HG03520 (cell line): Measurements from ENCODE around the gene SCFD1.
"Not testable (repeated sequence)": the region's sequence is repeated elsewhere in the genome, so short reads cannot be mapped to it uniquely, and the experiment has no call there.

ENCODE experiments used
- ATAC-seq: cut with Tn5 transposase; IDR thresholded peaks from one replicate; pipeline ENCODE4 v1.9.1; 2021; ENCODE audit warnings: mild to moderate bottlenecking, moderate library complexity; ENCODE audit not compliant: unreplicated experiment

SCFD1 gene

GRCh38 chr14:30621940-30622830 lies at the start of gene SCFD1:
SCFD1 (plus strand) TSS chr14:30622319; CDS start chr14:30622339, 20 bp downstream.
- peak; percentile 90 for ATAC-seq

- no peak for ATAC-seq
Measured at GRCh38 chr14:30572771-30573170, 49.3 kb upstream of the SCFD1 start.

DNA sequence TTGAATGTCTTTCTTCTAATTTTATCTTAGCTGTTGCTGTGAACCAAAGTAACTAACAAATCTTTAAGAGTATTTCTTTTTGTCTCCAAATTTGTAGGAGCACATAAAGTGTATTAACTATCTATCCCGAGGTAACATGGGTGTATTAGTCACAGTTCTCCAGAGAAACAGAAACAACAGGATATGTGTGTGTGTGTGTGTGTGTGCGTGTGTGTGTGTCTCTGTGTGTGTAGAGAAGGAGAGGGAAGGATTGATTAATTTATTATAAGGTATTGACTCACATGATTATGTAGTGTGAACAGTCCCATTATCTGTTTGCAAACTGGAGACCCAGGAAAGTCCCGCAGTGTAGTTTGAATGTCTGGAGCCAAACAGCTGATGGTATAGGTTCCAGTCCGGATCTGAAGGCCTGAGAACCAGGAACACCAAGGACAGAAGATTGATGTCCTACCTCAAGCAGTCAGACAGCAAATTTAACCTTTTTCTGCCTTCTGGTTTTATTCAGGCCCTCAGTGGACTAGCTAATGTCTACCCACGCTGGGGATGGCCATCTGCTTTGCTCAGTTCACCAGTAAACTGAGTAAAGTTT lies 48.8 kb upstream of the SCFD1 start:
- no peak for ATAC-seq

GRCh38 chr14:30573966-30574365 lies 48.2 kb upstream of the SCFD1 start:
- no peak for ATAC-seq

- ATAC-seq = not testable (repeated sequence)
Measured at GRCh38 chr14:30574777-30575176, 47.3 kb upstream of the SCFD1 start.

GRCh38 chr14:30576333-30576732 lies 45.8 kb upstream of the SCFD1 start:
- not testable (repeated sequence) for ATAC-seq

GRCh38 chr14:30580616-30581282 lies 41.4 kb upstream of the SCFD1 start:
- no peak for ATAC-seq

- no peak for ATAC-seq
Measured at GRCh38 chr14:30581283-30581625, 40.9 kb upstream of the SCFD1 start.

DNA sequence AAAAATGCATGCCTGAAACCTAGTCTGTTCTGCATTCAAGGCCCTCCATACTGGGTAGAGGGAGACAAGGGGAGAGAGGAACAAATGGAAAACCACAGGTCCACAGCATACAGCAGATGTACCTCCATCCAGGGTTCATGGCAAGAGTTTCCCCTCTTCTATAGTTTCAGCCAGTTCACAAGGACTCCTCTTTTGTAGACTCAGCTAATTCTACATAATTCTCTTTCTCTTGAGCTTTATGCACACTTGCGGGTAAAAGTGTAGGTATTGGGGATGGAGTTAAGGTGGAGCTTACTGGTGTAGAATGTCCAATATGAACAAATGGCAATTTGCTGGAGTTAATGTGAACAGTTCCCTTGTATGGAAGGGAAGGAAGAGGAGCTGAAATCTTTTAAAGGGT lies 39.7 kb upstream of the SCFD1 start:
- ATAC-seq = no peak

DNA sequence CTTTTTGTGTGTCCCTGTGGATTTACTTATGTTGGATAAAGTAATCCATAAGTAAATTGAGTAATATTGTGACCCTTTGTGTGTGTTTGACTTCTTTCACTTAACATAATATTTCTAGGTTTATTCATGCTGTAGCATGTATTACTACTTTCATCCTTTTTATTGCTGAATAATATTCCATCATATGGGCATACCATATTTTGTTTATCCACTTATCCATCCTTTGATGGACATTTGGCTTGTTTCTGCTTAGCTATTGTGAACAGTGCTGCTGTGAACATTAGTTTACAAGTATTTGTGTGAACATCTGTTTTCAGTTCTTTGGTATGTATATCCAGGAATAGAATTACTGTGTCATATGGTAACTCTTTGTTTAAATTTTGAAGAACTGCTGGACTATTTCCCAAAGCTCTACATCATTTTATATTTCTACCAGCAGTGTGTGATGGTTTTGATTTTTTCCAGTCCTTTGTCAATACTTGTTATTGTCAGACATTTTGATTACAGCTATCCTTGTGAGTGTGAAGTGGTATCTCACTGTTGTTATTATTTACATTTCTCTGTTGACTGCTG lies 38.0 kb upstream of the SCFD1 start:
- no peak for ATAC-seq

GRCh38 chr14:30585204-30585603 lies 36.9 kb upstream of the SCFD1 start:
- ATAC-seq = no peak

- ATAC-seq = no peak
Measured at GRCh38 chr14:30587141-30587540, 35.0 kb upstream of the SCFD1 start.

- ATAC-seq = no peak
Measured at GRCh38 chr14:30588873-30589272, 33.2 kb upstream of the SCFD1 start.

GRCh38 chr14:30596935-30597334 lies 25.2 kb upstream of the SCFD1 start:
- ATAC-seq = no peak

GRCh38 chr14:30597504-30597903 lies 24.6 kb upstream of the SCFD1 start:
- no peak for ATAC-seq

DNA sequence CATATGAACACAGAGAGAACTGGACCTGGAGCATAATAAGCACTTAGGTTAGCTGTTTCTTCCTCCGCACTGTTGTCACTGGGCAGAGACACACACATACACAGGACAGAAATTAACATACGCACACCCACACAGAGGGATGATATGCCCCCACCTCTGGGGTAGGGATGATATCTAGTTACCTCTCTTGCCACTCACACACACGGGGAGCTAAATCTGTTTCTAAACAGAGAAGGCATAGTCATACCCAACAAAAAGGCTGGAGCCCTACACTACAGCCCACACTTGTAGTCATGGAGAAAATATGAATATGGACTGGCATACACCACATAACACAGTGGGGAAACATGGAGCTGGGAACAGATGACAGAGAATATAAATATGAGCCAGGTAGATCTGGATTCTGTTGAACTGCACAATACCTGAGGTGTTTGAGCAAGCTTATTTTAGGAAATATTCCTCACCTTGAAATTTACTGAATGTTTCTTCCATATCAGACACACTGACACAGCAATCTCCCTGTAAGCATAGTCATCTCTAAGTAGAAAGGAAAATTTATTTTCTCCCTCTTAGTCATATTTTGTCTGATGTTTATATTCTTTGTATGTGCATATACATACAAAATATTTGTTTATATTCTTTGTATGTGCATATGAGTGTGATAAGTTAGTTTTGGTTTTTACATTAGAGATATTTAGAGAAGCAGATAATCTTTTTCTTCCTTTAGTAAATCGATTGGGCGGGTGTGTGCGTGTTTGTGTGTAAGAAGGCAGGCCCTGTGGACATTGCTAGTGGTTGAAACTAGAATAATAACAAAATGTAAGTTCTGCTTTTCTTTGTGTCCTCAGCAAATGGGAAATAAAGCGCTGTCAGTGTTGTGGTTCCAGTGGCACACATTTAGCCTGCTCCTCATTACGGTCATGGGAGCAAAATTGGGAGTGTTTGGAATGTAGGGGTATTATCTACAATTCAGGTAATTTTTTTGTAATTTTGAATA lies 20.9 kb upstream of the SCFD1 start:
- ATAC-seq = no peak

GRCh38 chr14:30603402-30603801 lies 18.7 kb upstream of the SCFD1 start:
- ATAC-seq = no peak

DNA sequence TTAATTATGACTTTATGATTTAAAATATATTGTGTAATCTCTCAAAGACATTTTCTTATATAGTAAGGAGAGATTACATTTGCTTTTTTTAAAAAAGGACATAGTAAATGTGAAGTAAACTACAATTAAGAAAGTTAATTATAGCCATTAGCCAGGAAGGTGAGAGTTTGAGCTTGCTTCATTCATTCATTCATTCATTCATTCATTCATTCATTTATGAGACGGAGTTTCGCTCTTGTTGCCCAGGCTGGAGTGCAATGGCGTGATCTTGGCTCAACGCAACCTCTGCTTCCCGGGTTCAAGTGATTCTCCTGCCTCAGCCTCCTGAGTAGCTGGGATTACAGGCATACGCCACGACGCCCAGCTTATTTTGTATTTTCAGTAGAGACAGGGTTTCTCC lies 17.4 kb upstream of the SCFD1 start:
- ATAC-seq = not testable (repeated sequence)

DNA sequence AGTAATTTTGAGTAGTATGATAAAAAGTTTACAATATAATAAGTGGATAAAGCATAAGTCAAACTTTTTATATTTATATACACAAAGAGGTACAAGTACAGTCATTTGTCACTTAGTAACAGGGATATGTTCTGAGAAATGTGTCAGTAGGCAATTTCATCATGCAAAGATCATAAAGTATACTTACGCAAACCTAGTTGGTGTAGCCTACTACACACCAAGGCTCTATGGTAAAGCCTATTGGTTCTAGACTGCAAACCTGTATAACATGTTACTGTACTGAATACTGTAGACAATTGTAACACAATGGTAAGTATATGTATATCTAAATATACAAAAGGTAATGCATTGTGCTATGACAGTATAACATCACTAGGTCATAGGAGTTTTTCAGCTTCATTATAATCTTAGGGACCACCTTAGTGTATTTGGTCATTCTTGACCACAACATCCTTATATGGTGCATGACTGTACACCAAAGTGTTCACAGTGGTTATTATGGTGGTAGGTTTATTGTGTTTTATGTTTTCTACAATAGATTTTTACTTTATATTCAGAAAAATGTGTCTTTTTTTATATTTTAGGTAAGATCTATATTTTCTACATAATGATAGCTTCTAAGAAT lies 14.9 kb upstream of the SCFD1 start:
- ATAC-seq = no peak

DNA sequence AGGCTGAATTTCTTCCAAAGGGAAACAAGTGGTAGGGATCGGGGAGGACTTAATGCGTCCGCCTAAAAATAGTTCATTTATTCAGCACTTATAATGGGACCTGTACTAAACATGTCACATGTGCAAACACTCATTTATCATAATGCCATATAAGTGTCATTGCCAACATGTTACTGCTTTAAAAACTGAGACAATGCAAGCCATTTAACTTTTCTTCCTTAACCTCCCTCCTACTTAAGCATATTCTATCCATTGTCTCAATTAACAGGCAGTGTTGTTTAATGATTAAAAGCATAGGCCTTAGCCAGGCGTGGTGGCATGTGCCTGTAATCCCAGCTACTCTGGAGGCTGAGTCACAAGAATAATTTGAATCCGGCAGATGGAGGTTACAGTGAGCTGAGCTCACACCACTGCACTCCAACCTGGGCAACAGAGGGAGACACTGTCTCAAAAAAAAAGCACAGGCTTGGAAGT lies 13.5 kb upstream of the SCFD1 start:
- no peak for ATAC-seq
